Epithelial cell of esophagus (primary cell): ENCODE data around the gene AOPEP.
"Not testable (repeated sequence)": the region's sequence is repeated elsewhere in the genome, so short reads cannot be mapped to it uniquely, and the experiment has no call there.

Experiments used
- DNase-seq: peaks from one replicate; pipeline ENCODE4 v3.0.0; 2010; ENCODE audit warnings: low read depth
- H3K4me3 ChIP-seq: 2 replicates; pipeline ENCODE4 v1.5.1; 2011; ENCODE audit warnings: mild to moderate bottlenecking, low read length, control low read depth
- CTCF ChIP-seq: IDR thresholded peaks from 2 replicates; pipeline ENCODE4 v1.5.1; 2011; ENCODE audit warnings: low read depth, mild to moderate bottlenecking, low read length, control low read depth, inconsistent platforms; ENCODE audit not compliant: insufficient read depth; ENCODE audit errors: missing control alignments

The AOPEP gene

GRCh38 chr9:94837404-94837803 lies 110.9 kb downstream of the AOPEP start:
- DNase-seq = no peak
- no peak overlapping the region for H3K4me3 ChIP-seq
- TF ChIP-seq CTCF = no peak

- TF ChIP-seq CTCF = no peak
- no peak overlapping the region for H3K4me3 ChIP-seq
- DNase-seq = no peak
These were observed 112.9 kb downstream of the AOPEP start for GRCh38 chr9:94839398-94839797.

GRCh38 chr9:94840738-94841137 lies 114.2 kb downstream of the AOPEP start:
- DNase-seq = no peak
- TF ChIP-seq CTCF = no peak
- H3K4me3 ChIP-seq = no peak overlapping the region

GRCh38 chr9:94843134-94843533 lies 116.6 kb downstream of the AOPEP start:
- no peak overlapping the region for H3K4me3 ChIP-seq
- DNase-seq = no peak
- no peak for TF ChIP-seq CTCF

GRCh38 chr9:94846739-94847138 lies 120.2 kb downstream of the AOPEP start:
- no peak for DNase-seq
- no peak for TF ChIP-seq CTCF

GRCh38 chr9:94847486-94847885 lies 121.0 kb downstream of the AOPEP start:
- TF ChIP-seq CTCF = no peak
- peak; percentile 58 for DNase-seq
- no peak overlapping the region for H3K4me3 ChIP-seq

More at GRCh38 chr9:94846739-94847138, 120.2 kb downstream of the AOPEP start:
- H3K4me3 ChIP-seq = no peak overlapping the region

- DNase-seq, H3K4me3 ChIP-seq: not testable (repeated sequence)
These were observed 122.3 kb downstream of the AOPEP start for GRCh38 chr9:94848791-94849190.
